GM18858 (cell line): ENCODE measurements around the gene CACNA1D.
"Not testable (repeated sequence)": the region's sequence is repeated elsewhere in the genome, so short reads cannot be mapped to it uniquely, and the experiment has no call there.

ENCODE experiments used
- ATAC-seq: cut with Tn5 transposase; IDR thresholded peaks from one replicate; pipeline ENCODE4 v1.9.1; 2021; ENCODE audit not compliant: unreplicated experiment

The CACNA1D gene

GRCh38 chr3:53571264-53571663 is 76.9 kb downstream of the CACNA1D start:
- no peak for ATAC-seq

GRCh38 chr3:53572184-53572583 is 77.8 kb downstream of the CACNA1D start:
- not testable (repeated sequence) for ATAC-seq

DNA sequence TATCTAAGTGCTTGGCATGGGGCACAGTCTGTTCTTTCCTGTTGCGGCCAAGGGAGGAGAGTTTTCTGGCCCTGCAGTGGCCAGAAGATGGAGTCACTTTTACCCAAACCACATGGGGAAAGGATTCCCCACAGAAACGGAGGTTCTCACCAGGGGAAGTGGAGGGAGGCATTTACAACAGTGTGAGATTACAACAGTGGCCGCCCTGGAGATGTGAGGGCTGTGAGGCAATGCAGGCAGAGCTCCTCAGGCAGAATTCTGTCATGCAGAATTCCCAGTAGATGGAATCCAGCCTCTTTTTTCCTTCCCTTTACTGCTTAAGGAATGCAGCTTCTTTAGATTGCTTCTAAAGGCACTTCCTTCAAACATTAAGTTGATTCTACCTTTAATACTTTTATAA is 83.1 kb downstream of the CACNA1D start:
- ATAC-seq, result no peak

- no peak for ATAC-seq
Observed at GRCh38 chr3:53579636-53580035, 85.2 kb downstream of the CACNA1D start.

DNA sequence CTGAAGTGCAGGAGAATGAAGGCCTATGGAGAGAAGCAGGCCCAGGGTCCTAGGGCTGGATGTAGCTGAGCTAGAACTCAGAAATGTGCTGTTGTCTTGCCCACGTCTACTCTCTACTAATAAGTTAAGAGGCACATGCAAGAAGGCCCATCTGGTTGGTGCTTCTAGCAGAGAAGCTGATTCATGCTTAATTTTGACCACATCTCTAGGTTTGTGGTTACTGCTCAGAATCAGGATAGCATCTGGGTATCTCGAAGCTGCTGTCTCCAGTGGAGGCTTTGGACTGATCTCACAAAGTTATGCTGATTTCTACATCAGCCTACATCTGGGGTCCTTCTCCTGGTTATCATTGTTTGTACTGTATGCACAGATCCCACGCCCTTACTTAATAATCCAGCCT is 87.3 kb downstream of the CACNA1D start:
- ATAC-seq, result no peak

GRCh38 chr3:53583161-53583690 is 88.8 kb downstream of the CACNA1D start:
- ATAC-seq, result no peak

DNA sequence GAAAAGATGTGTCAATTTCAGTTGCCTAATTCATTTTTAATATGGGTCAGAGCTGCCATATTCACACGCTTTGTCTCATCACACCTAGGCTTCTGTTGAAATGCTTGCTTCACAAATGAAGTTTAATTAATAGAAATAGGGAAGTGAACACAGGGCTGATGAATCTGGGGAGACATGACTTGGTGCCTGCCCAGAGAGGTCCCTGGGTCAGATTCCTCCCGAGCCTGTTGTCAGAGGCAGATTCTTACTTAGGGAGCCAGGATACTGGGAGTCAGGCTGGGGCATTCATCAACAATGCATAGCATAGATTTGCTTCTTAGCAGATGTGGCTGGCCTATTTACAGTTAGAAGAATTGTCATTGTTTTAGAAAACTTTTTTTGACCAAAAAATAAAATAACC is 90.6 kb downstream of the CACNA1D start:
- ATAC-seq, result no peak

GRCh38 chr3:53585627-53586026 is 91.2 kb downstream of the CACNA1D start:
- ATAC-seq, result no peak

- ATAC-seq, result no peak
Observed at GRCh38 chr3:53588122-53588521, 93.7 kb downstream of the CACNA1D start.

GRCh38 chr3:53589201-53589600 is 94.8 kb downstream of the CACNA1D start:
- ATAC-seq, result no peak

GRCh38 chr3:53589806-53590205 is 95.4 kb downstream of the CACNA1D start:
- ATAC-seq, result no peak

DNA sequence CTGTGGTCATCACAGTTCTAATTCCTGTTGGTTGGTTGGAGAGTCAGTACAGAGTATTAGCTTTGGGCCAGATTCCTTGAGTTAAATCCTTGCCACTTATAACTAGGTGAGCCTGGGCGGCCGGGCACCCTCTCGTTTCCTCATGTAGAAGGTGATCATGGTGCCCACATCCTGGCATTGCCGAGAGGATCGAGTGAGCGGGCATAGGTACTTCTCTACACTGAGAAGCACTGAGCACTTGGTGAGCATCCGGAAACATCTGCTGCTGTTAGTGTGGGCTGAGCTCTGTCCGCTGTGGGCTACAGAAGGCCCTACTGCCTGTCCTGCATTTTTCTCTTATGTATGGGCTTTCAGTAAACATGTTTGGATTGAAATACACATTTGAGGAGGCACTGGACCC is 96.2 kb downstream of the CACNA1D start:
- ATAC-seq, result no peak

GRCh38 chr3:53591646-53592045 is 97.2 kb downstream of the CACNA1D start:
- ATAC-seq, result no peak

- no peak for ATAC-seq
Observed at GRCh38 chr3:53592862-53593261, 98.5 kb downstream of the CACNA1D start.

GRCh38 chr3:53593611-53594010 is 99.2 kb downstream of the CACNA1D start:
- ATAC-seq, result no peak

DNA sequence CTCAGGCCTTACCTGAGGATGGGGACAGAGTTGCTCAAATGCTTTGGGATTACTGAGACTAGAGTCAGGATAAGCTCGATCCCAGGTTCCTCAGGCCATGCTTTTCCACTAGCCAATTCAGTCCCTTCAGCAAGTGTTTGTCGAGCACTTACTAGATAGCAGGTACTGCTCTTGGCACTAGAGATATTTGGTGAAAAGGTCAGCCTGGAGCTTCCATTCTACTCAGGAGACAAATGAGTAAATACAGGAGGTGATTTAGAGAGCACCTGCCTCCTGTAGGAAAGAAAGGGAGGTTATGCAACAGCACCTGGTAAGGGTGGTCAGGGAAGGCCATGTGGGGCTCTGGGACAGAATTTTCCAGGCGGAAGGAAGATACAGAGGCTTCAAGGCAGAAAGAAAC is 99.9 kb downstream of the CACNA1D start:
- ATAC-seq, result no peak

GRCh38 chr3:53595660-53596059 is 101.2 kb downstream of the CACNA1D start:
- ATAC-seq, result no peak

- ATAC-seq, result no peak
Observed at GRCh38 chr3:53597136-53597915, 102.9 kb downstream of the CACNA1D start.

DNA sequence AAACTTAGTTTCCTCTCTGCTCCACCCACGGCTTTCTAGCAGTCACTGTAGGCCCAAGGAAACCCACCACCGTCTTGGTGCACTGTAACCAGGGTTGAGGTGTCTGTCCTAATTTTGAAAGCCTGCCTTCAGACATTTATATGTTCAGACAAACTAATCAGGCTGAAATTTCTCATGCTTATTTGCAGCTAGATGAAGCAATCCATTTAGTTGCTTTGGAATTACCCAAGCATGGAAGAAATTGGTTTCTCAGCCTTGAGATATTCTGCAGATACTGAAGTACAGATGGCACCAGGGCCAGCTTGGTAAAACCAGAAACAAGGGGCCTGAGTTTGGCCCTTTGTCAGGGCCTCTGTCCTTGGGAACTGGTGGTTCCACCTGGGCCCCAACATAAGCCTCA is 105.4 kb downstream of the CACNA1D start:
- no peak for ATAC-seq

DNA sequence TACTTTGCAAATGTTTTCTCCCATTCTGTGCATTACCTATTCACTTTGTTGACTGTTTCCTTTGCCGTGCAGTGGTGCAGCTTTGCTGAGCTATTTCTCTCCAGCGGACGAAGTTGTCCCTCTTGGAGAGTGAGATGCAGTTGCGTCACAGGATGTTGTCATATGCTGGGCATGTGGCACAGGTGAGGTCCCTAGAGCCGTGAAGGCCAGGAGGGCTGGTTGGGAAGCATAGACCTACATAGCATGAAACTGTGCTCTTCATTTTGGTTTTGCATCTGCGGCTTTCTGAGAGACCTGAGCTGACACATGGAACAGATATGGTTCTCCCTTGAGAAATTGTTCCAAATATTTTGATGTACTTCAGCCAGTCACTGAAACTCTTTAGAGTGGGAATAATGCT is 108.5 kb downstream of the CACNA1D start:
- ATAC-seq, result no peak

- ATAC-seq, result no peak
Observed at GRCh38 chr3:53604232-53604631, 109.8 kb downstream of the CACNA1D start.

- no peak for ATAC-seq
Observed at GRCh38 chr3:53606793-53607192, 112.4 kb downstream of the CACNA1D start.

DNA sequence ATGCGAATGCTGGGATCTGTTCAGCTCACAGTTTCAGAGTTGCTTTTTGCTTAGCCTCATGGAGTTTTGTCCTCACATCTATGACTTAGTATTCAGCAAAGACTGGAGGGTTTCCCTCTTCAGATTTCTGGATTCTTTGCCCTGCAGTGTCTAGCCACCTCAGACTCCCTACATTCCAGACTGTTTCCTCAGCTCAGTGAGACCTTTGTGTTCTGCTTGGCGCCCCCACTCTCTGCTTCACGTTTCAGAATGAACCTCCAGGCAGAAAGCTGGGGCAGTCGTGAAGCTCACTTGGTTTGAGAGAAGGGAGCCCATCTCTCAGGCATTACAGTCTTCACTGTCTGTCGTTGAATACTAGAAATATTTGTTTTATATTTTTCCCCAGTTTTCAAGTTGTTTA is 118.1 kb downstream of the CACNA1D start:
- no peak for ATAC-seq
